K562 (cell line): ENCODE measurements around the gene TRAF3. TPM values are rescaled to one million over a fixed set of nuclear protein-coding genes. Genes with fewer than 3 reads are reported as not detected.

Source experiments
- ARHGAP35 ChIP-seq: fragments of 450-650 bp; IDR thresholded peaks from 2 replicates; pipeline ENCODE4 v1.6.1; 2018; ENCODE audit not compliant: partially characterized antibody
- CBFA2T3 ChIP-seq: fragments of 450-650 bp; IDR thresholded peaks from 2 replicates; pipeline ENCODE4 v1.6.1; 2017
- CCNT2 ChIP-seq: IDR thresholded peaks from 2 replicates; pipeline ENCODE4 v1.6.1; 2011; ENCODE audit warnings: borderline replicate concordance, low read depth, mild to moderate bottlenecking, moderate library complexity, mixed read lengths, low read length; ENCODE audit not compliant: insufficient read length; ENCODE audit errors: extremely low read depth
- GTF2A2 ChIP-seq: IDR thresholded peaks from 2 replicates; pipeline ENCODE4 v1.6.1; 2016; ENCODE audit warnings: mild to moderate bottlenecking, missing genetic modification characterization, missing compliant biosample characterization
- HEY1 ChIP-seq: fragments of 250-450 bp; sonication (Bioruptor Pico); IDR thresholded peaks from 2 replicates; pipeline ENCODE4 v1.5.0; 2020; ENCODE audit warnings: mild to moderate bottlenecking, moderate library complexity, borderline replicate concordance
- KDM4B ChIP-seq, 2 experiments: fragments of 450-650 bp in 1 of 2; sonication (generic) in 1 of 2; IDR thresholded peaks; 2 replicates each; pipeline ENCODE4 v1.6.1; 2016 to 2017; ENCODE audit warnings: borderline replicate concordance in 2 of 2, antibody characterized with exemption in 1 of 2, low read depth in 1 of 2, mild to moderate bottlenecking in 1 of 2
- SREBF2 ChIP-seq: sonication (generic); formaldehyde crosslinking; IDR thresholded peaks from 2 replicates; pipeline ENCODE4 v1.4.0; 2020; ENCODE audit warnings: mild to moderate bottlenecking, missing genetic modification reagents
- TCFL5 ChIP-seq: fragments of 250-450 bp; sonication (Bioruptor Pico); conservative IDR thresholded peaks from 2 replicates; pipeline ENCODE4 v1.6.1; 2021; ENCODE audit warnings: mild to moderate bottlenecking, moderate library complexity, matching md5 sums
- TRIM24 ChIP-seq, 2 experiments: fragments of 450-650 bp; IDR thresholded peaks; 2 replicates each; pipeline ENCODE4 v1.6.1; 2016
- ZC3H8 ChIP-seq: fragments of 450-650 bp; IDR thresholded peaks from 2 replicates; pipeline ENCODE4 v1.6.1; 2017
- polyA plus RNA-seq, 8 experiments: library from polyadenylated mRNA; depleted of rRNA in 4 of 8; stranded (reverse) in 5 of 8; unstranded in 3 of 8; fragments of >200 nt; fragmentation: Nextera tagmentation in 2 of 8; fragmentation: Illumina TruSeq in 1 of 8; extraction: Ambion mirVana in 2 of 8; extraction: Trizol in 1 of 8; gene quantifications; 2 replicates each; pipeline versions ENCODE4 v1.2.1 to v1.2.3, GENCODE V29; 2011 to 2014; ENCODE audit warnings: inconsistent platforms in 1 of 8, missing spikeins in 1 of 8
- total RNA-seq, 7 experiments: library from RNA; depleted of rRNA in 6 of 7; stranded (reverse); fragments of >200 nt in 6 of 7; fragmentation: Illumina TruSeq in 2 of 7; extraction: Trizol in 2 of 7; gene quantifications; 2 replicates each; pipeline versions ENCODE4 v1.2.1 to v1.2.3, GENCODE V29; 2011 to 2021; ENCODE audit warnings: low replicate concordance in 1 of 7
- TF ChIP-seq, protein P1 (sequence below): fragments of 250-450 bp; sonication (Bioruptor Pico); IDR thresholded peaks from 2 replicates; pipeline ENCODE4 v1.4.0; 2020
- TF ChIP-seq, protein P2 (sequence below): sonication (generic); formaldehyde crosslinking; IDR thresholded peaks from 2 replicates; pipeline ENCODE4 v1.8.0; 2022; ENCODE audit warnings: mild to moderate bottlenecking, low read depth, missing genetic modification reagents
- TF ChIP-seq, protein P3 (sequence below), 2 experiments: IDR thresholded peaks in 1 of 2; conservative IDR thresholded peaks in 1 of 2; 2 replicates each; pipeline ENCODE4 v1.6.1; 2016; ENCODE audit warnings: low read depth in 2 of 2, mild to moderate bottlenecking in 1 of 2, missing compliant biosample characterization in 1 of 2, missing genetic modification characterization in 1 of 2, moderate library complexity in 1 of 2
- TF ChIP-seq, protein P4 (sequence below): fragments of 450-650 bp; IDR thresholded peaks from 2 replicates; pipeline ENCODE4 v1.6.1; 2017; ENCODE audit warnings: antibody characterized with exemption, mild to moderate bottlenecking

Gene TRAF3
- total and polyA plus RNA-seq, 9 of the 15 experiments (the other 6 are each of a cell fraction or from before 2014, with no cell fraction given), result 0.52 to 21.3 (median 9.9) TPM

DNA sequence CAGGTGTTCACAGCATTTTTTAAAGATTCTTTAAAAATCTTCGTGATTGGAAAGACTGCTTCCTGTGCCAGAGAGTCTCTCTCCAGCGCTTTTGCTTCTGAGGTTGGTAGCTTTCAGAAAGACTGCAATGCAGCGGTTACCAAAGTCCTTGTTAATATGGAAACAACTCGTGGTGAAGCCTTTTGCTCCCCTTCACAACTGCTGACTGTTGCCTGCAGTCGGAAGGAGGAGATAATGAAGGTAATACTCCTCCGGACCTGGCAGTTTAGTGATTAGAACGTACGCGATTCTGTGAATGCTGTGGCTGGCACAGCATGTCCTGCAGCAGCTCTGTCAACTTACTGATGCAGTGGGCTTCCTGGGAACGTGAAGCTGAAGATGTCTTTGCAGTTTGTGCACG lies 50.9 kb downstream of the TRAF3 start (continued):
- TF ChIP-seq, protein P1, sequence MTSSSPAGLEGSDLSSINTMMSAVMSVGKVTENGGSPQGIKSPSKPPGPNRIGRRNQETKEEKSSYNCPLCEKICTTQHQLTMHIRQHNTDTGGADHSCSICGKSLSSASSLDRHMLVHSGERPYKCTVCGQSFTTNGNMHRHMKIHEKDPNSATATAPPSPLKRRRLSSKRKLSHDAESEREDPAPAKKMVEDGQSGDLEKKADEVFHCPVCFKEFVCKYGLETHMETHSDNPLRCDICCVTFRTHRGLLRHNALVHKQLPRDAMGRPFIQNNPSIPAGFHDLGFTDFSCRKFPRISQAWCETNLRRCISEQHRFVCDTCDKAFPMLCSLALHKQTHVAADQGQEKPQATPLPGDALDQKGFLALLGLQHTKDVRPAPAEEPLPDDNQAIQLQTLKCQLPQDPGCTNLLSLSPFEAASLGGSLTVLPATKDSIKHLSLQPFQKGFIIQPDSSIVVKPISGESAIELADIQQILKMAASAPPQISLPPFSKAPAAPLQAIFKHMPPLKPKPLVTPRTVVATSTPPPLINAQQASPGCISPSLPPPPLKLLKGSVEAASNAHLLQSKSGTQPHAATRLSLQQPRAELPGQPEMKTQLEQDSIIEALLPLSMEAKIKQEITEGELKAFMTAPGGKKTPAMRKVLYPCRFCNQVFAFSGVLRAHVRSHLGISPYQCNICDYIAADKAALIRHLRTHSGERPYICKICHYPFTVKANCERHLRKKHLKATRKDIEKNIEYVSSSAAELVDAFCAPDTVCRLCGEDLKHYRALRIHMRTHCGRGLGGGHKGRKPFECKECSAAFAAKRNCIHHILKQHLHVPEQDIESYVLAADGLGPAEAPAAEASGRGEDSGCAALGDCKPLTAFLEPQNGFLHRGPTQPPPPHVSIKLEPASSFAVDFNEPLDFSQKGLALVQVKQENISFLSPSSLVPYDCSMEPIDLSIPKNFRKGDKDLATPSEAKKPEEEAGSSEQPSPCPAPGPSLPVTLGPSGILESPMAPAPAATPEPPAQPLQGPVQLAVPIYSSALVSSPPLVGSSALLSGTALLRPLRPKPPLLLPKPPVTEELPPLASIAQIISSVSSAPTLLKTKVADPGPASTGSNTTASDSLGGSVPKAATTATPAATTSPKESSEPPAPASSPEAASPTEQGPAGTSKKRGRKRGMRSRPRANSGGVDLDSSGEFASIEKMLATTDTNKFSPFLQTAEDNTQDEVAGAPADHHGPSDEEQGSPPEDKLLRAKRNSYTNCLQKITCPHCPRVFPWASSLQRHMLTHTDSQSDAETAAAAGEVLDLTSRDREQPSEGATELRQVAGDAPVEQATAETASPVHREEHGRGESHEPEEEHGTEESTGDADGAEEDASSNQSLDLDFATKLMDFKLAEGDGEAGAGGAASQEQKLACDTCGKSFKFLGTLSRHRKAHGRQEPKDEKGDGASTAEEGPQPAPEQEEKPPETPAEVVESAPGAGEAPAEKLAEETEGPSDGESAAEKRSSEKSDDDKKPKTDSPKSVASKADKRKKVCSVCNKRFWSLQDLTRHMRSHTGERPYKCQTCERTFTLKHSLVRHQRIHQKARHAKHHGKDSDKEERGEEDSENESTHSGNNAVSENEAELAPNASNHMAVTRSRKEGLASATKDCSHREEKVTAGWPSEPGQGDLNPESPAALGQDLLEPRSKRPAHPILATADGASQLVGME (CRISPR knock-in tag), result no peak
- TF ChIP-seq ARHGAP35, result no peak
- TF ChIP-seq ZC3H8, result no peak
- no peak for TF ChIP-seq SREBF2 (CRISPR knock-in tag)
- TF ChIP-seq KDM4B (IDR thresholded peaks at IDR 0.05; ENCODE audit: borderline replicate concordance in 2 of 2, low read depth in 1 of 2), result no peak
- TF ChIP-seq, protein P2, sequence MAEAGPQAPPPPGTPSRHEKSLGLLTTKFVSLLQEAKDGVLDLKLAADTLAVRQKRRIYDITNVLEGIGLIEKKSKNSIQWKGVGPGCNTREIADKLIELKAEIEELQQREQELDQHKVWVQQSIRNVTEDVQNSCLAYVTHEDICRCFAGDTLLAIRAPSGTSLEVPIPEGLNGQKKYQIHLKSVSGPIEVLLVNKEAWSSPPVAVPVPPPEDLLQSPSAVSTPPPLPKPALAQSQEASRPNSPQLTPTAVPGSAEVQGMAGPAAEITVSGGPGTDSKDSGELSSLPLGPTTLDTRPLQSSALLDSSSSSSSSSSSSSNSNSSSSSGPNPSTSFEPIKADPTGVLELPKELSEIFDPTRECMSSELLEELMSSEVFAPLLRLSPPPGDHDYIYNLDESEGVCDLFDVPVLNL (CRISPR knock-in tag), result no peak
- TF ChIP-seq TCFL5, result no peak
- TF ChIP-seq TRIM24 (IDR thresholded peaks at IDR 0.05), result 0 out of 4 replicates have a peak, but pooled peaks of 1 of the 2 experiments have one; percentile 11
- TF ChIP-seq, protein P3, sequence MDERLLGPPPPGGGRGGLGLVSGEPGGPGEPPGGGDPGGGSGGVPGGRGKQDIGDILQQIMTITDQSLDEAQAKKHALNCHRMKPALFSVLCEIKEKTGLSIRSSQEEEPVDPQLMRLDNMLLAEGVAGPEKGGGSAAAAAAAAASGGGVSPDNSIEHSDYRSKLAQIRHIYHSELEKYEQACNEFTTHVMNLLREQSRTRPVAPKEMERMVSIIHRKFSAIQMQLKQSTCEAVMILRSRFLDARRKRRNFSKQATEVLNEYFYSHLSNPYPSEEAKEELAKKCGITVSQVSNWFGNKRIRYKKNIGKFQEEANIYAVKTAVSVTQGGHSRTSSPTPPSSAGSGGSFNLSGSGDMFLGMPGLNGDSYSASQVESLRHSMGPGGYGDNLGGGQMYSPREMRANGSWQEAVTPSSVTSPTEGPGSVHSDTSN (CRISPR knock-in tag; IDR thresholded peaks at IDR 0.05; ENCODE audit: low read depth), result no peak
- TF ChIP-seq, protein P3 (tag; conservative IDR thresholded peaks at IDR 0.05; ENCODE audit: low read depth), result no peak
- TF ChIP-seq, protein P4, sequence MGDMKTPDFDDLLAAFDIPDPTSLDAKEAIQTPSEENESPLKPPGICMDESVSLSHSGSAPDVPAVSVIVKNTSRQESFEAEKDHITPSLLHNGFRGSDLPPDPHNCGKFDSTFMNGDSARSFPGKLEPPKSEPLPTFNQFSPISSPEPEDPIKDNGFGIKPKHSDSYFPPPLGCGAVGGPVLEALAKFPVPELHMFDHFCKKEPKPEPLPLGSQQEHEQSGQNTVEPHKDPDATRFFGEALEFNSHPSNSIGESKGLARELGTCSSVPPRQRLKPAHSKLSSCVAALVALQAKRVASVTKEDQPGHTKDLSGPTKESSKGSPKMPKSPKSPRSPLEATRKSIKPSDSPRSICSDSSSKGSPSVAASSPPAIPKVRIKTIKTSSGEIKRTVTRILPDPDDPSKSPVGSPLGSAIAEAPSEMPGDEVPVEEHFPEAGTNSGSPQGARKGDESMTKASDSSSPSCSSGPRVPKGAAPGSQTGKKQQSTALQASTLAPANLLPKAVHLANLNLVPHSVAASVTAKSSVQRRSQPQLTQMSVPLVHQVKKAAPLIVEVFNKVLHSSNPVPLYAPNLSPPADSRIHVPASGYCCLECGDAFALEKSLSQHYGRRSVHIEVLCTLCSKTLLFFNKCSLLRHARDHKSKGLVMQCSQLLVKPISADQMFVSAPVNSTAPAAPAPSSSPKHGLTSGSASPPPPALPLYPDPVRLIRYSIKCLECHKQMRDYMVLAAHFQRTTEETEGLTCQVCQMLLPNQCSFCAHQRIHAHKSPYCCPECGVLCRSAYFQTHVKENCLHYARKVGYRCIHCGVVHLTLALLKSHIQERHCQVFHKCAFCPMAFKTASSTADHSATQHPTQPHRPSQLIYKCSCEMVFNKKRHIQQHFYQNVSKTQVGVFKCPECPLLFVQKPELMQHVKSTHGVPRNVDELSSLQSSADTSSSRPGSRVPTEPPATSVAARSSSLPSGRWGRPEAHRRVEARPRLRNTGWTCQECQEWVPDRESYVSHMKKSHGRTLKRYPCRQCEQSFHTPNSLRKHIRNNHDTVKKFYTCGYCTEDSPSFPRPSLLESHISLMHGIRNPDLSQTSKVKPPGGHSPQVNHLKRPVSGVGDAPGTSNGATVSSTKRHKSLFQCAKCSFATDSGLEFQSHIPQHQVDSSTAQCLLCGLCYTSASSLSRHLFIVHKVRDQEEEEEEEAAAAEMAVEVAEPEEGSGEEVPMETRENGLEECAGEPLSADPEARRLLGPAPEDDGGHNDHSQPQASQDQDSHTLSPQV, result no peak
- TF ChIP-seq CBFA2T3, result peak; percentile 88
- no peak for TF ChIP-seq HEY1 (CRISPR knock-in tag)
- TF ChIP-seq GTF2A2, result no peak
- no peak for TF ChIP-seq CCNT2
